RWPE1 (cell line): Measurements from ENCODE around the gene TPBG.
"Not testable (repeated sequence)": the region's sequence is repeated elsewhere in the genome, so short reads cannot be mapped to it uniquely, and the experiment has no call there.

Source experiments
- CTCF ChIA-PET: fragments of 350-600 bp; sonication (Branson Sonifier 250); formaldehyde crosslinking; extraction: SDS; loops from one replicate; lab custom pipeline; 2021; lab: Yijun Ruan, JAX
- POLR2A ChIA-PET: fragments of 400-600 bp; formaldehyde crosslinking; extraction: SDS; loops from one replicate; lab custom pipeline; 2020; ENCODE audit warnings: antibody characterized with exemption; ENCODE audit not compliant: low non-redundant PET; lab: Yijun Ruan, JAX
- DNase-seq: peaks from one replicate; pipeline ENCODE4 v3.0.0; 2012; ENCODE audit warnings: low spot score
- H3K27ac ChIP-seq: fragments of 450-650 bp; 2 replicates; pipeline ENCODE4 v1.5.1; 2017
- CTCF ChIP-seq: fragments of 450-650 bp; conservative IDR thresholded peaks from 2 replicates; pipeline ENCODE4 v1.5.1; 2017; ENCODE audit warnings: low read depth, mild to moderate bottlenecking

Gene TPBG

GRCh38 chr6:82385102-82385501 lies 21.5 kb downstream of the TPBG start:
- TF ChIP-seq CTCF: no peak
- ChIA-PET CTCF (no interaction called here), POLR2A (no interaction called here)
- DNase-seq: no peak
- H3K27ac ChIP-seq: peak overlapping the region; percentile 36; the same call in 1 of the 2 replicates

- ChIA-PET POLR2A (no interaction called here), CTCF (no interaction called here)
- TF ChIP-seq CTCF: no peak
These were observed 21.9 kb downstream of the TPBG start for GRCh38 chr6:82385546-82385945.

GRCh38 chr6:82385961-82386360 lies 22.3 kb downstream of the TPBG start:
- CTCF ChIA-PET: no interaction called here
- no peak for TF ChIP-seq CTCF
- peak; percentile 36 for DNase-seq
- H3K27ac ChIP-seq: no peak overlapping the region
- POLR2A ChIA-PET: no interaction called here

More at GRCh38 chr6:82385546-82385945, 21.9 kb downstream of the TPBG start:
- DNase-seq: no peak
- H3K27ac ChIP-seq: no peak overlapping the region

- DNase-seq, CTCF ChIA-PET, POLR2A ChIA-PET: not testable (repeated sequence)
- peak overlapping the region; percentile 48 for H3K27ac ChIP-seq
These were observed 31.2 kb downstream of the TPBG start for GRCh38 chr6:82394770-82395169.

- TF ChIP-seq CTCF: no peak
- POLR2A ChIA-PET: interaction anchor here (0.7 kb wide), 1 partner anchor 149 kb away, joined by 3 read pairs; no protein-coding TSS in a partner anchor
- H3K27ac ChIP-seq: peak overlapping the region; percentile 82
- CTCF ChIA-PET: interaction anchor here (0.8 to 1.1 kb wide), 2 partner anchors 15 to 32 kb away, joined by 3 to 6 read pairs; no protein-coding TSS in a partner anchor
- DNase-seq: peak; percentile 83
These were observed 33.5 kb downstream of the TPBG start for GRCh38 chr6:82396964-82397751.

GRCh38 chr6:82397962-82398692 lies 34.5 kb downstream of the TPBG start:
- peak; percentile 74 for DNase-seq
- H3K27ac ChIP-seq: no peak overlapping the region
- POLR2A ChIA-PET: no interaction called here
- no peak for TF ChIP-seq CTCF
- CTCF ChIA-PET: interaction anchor here (0.6 to 1.1 kb wide), 3 partner anchors 33 to 144 kb away, joined by 3 to 6 read pairs (median 4); no protein-coding TSS in a partner anchor
